NCI-H128 (cell line): Measurements from ENCODE around the gene LRP1B.

ENCODE experiments used
- DNase-seq: peaks from one replicate; lab custom pipeline; 2025; ENCODE audit not compliant: unreplicated experiment; lab: John Stamatoyannopoulos, UW

Gene LRP1B

DNA sequence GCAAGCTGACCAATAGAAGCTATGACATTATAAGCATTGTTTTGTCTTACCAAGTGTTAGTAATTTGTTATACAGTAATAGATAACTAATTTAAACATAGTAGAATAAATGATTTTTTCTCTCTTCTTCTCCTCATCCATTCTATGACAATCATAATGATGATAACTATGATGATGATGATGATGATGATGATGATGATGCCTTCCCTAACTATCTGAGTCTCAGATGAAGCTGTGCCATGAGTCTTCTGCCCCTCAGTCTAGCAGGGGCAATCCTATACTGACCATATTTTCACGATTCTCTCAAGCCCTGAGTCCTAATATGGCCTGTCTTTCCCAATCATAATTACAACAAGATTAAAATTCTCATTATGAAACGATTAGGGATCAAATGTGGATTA is 1369.0 kb downstream of the LRP1B start:
- DNase-seq = no peak

DNA sequence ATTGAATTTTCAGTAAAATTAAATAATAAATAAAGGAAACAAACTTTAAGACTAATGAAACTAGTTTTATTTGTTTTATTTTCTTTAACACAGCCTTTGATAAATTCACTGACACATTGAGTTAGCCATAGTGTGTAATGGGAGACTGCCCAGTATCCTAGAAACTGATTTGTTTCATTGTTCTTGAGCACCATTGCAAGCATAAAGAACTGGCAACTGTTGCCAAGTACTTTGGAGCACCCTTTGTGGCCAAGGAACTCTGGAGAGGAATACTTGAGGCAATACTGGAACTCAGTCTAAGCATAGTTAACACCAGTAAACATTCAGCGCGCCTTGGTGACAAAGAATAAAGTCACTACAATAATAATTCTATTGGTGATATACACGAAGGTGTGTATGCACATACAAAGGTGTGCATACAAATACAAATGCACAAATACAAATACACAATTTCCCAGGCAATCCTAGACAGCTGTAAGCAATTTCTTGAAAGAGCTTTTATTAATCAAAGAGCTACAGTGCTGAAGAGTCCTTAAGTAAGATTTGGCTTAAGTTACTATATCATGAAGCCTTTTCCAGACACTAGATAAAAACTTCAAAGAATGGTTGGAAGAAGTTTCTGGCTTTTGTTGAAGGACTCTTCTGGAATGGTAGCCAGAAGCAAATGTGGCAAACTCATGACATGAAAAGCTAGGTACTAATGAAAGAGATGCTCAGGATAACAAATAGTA is 1371.2 kb downstream of the LRP1B start:
- no peak for DNase-seq

DNA sequence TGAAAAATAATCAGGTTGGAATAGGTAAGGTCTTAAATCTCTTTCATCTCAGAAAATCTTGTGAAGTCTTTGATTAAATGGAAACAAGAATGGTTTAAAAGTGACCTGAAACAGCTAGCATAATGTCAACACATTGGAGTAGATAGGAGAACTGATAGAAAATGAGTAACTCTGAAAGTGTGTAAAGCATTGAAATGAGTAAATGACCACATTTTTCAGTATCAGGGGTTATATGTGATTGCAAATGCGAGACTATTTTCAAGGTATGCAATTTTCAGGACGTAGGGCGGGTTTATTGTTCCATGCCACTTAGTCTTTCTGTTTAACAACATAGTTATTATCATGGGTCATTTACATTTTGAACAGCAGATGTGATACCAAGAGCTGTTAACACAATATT is 1383.2 kb downstream of the LRP1B start:
- no peak for DNase-seq

DNA sequence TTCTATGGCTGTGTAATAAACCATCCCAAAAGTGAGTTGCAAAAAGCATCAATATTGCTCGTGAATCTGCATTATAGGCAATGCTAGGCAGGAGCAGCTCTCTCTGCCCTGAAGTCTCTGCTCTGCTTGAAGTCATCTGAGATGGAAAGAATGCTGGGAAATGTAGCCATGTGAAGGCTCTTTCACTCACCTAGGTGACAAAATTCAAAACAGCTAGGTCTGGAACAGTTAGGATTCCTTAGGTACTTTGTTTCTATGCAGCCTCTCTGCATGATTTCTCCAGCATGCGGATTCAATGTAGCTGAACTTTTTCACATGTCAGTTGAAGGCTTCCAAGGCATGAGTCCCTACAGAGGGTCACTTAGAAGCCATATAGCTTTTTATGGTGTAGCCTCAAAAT is 1383.7 kb downstream of the LRP1B start:
- DNase-seq = no peak

DNA sequence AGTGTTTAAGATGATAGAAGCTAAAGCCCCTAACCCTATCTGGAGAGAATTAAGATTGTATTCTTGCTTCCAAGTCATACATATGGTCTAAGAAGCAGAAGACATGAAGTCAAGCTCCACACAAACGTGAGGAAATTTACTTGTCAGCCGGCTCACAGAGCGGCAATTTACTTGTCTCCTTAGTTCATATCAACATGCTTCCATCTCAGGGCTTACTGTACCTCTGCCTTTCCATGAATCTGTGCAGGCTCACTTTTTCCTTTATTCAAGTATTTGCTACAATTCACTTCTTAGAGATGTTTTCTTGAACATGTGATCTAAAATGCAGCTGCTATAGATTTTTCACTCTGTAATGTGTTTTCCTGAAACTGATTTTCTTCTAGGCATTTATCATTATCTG is 1386.4 kb downstream of the LRP1B start:
- DNase-seq = no peak

DNA sequence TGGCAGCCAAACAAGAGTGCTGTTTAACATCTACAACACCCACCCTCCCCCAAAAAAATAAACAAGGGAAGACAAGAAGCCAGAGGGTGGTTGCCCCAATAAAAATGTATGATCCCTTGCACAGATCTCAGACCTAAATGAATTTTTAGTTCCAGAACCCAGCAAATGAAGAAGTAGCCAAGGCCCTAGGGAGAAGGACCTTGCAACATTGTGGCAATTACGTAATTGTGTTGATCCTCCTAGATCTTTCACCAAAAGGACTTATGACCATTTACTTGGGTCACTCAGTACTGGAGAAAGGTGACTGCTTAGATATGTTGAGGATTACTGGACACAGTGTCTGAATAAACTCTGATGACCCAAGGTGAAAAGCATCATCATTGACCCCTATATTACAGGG is 1393.8 kb downstream of the LRP1B start:
- no peak for DNase-seq

DNA sequence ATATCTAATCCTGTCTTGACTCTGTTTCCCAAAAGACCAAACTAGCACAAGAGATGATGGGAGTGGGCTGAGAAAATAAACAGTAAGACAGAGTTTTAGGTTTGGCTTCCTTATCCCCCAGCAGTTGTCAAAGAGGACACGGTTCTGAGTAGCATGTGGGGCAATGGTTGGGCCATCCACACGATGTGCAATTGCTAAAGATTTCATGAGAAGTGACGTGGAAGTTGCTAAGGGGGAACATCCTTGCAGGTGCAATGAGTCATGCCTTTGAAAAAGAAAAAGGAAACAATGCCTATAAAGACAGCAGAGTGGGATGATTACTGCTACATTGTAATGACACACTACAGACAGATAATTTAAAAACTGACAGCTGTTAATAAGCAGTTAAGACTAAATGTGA is 1395.8 kb downstream of the LRP1B start:
- no peak for DNase-seq

DNA sequence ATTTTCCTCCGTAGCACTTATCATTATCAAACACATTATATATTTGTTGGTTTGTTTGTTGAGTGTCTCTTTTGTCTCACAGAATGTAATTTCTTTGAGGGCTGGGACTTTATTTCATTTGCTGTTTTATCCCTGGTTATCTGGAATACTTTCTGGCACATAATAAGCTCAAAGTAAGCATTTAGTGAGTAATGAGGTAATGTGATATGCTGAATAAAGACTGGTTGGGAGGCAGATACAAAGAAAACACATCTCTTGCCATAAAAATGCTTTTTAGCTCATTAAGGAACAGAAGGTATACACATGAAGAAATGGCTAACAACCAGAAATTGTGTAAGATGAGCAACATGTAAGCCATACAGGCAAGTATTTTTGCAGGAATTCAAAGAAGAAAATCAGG is 1411.8 kb downstream of the LRP1B start:
- no peak for DNase-seq

DNA sequence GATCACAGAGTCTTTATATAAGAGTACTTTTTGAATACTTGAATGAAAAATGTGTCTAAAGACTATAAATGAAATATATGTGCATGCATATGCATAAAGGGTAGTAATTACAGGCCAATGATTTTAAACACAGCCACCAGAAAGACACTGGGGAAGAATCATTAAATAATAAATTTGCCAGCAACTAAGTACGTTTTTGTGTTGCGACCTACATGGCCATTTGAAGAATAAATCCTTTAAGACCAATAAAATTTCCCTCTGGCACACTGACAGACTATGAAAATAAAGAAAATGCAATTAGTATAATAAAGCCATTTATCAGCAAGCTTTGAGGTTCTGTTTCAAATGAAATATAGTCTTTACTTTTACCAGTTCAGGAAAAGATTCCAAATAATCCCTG is 1413.3 kb downstream of the LRP1B start:
- no peak for DNase-seq

DNA sequence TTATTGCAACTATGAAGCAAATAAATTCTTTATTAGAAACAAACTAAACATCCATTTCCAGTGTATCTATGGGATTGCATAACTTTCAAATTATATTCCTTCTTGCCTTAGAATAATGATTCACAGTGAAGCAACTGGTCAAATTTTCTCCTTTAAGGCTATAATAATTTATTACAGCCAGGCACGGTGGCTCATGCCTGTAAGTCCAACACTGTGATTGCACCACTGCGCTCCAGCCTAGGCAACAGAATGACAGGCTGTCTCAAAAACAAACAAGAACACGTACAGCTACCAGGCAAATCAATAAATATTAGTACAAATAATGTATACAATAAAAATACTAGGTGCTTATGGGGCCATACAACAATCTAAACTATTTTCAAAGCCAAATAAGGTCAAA is 1416.2 kb downstream of the LRP1B start:
- DNase-seq = no peak

DNA sequence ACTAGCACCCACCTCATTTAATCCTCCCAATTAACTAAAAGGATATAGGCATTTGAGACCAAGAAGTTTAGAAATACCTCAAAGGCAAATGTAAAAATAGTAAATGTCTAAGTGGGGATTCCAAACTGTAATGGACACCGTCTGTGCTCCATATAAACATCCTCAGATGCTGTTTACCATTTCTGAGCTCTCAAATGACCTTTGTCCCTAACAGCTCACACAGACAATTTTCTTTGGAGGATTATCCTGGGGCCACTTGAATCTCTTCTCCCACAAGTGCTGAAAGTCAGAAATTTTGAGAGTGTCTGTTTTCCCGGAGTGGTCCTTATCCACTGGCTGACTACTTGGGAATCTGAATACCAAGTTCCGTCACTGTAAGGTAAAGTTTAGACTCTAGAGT is 1418.9 kb downstream of the LRP1B start:
- no peak for DNase-seq

DNA sequence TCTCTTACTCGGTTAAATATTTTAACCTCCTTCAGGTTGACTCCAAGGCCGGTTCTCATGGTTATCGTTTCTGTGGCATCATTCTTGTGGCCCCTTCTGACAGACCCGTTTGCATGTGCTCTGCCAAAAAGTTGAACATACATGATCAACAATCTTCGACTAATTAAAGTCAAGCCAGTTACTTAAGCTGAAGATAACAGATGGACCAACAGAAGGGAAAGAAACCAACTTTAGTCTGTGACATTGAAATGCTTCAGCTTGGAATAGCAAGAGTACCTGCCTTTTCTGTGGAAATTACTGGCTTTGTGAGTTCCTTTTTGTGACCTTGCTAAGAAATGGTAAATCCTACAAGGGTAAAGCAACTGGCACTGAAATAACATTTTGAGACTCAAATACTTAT is 1429.1 kb downstream of the LRP1B start:
- DNase-seq = no peak

DNA sequence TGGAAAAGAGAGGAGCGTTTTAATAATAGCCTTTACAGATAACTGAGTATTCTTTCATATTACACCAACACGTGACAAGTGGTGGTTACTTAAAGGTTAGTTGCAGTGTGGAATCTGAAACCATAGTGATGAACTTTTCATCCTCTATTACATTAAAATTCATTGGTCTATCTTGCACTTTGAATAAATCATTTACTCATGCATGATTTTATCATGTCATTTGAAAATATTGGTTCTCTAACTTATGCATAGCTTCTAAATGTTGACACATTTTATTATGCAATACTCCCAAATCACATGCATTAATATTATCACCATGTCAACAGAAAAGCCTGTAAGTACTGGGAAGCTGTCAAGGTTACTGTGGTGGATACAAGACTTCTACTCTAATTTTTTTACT is 1432.2 kb downstream of the LRP1B start:
- no peak for DNase-seq

DNA sequence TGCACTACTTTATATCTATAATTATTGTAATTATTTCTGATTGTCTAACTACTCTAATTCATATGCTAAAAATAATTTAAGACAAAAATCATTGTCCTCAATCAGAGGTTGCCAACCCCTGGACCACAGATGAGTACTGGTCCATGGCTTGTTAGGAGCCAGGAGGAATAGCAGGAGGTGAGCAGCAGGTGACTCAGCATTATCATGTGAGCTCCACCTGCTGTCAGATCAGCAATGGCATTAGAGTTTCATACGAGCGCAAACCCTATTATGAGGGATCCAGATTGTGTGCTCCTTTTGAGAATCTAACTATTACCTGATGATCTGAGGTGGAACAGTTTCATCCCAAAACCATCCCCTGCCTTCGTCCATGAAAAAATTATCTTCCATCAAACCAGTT is 1434.4 kb downstream of the LRP1B start:
- no peak for DNase-seq

DNA sequence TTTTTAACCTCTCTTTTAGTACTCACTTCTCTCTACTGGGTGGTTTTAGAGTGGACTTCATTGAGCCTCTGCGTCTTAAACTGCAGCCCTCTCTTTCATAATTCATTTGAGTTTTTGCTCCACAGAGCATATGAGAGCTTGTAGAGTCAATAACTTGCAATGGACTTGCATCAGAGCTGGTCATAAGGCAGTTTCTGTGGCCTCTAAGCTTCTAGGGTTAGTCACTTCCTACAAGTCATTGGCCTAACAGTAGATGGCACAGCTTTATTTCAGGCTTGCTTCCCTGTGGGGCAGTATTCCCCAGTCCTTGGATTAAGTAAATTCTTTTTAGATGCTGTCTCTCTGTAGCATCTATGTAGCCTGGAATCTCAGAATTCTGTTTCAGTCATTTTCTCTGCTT is 1435.7 kb downstream of the LRP1B start:
- no peak for DNase-seq

DNA sequence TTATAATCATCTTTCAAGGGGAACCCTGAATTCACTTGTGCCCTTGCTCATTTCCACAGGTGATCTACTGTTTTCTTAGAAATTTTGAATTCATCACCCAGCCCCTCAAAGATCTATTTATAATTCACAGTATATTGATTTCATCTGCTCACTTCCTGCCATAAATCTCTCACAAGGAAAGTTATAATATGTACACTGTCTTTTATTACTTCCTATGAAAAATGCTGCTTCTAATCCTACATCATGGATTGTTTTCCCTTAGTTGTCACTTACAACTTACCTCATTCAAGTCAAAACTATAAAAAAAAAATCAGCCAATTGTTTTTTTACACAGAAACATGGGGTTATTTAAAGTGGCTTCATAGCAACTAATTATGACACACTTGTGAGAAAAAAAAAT is 1443.0 kb downstream of the LRP1B start:
- DNase-seq = no peak

DNA sequence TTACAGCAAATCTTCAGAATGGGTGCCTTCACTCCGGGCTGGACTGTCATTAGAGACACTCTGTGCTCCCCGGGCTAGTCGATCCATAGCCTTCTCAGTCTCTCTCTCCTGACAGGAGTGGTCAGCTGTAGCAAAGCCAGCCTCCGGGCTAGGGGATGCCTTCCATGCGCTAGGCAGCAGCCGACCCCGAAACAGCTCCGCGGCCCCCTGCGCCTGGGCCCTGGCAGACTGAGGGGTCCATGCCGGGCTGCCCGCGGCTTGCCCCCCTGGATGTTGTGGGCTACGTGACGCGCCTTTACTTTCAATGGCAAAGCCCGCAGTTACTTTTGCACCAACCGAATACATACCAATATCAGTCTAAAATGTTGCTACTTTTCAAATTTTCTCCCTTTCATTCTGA is 1447.2 kb downstream of the LRP1B start:
- no peak for DNase-seq

DNA sequence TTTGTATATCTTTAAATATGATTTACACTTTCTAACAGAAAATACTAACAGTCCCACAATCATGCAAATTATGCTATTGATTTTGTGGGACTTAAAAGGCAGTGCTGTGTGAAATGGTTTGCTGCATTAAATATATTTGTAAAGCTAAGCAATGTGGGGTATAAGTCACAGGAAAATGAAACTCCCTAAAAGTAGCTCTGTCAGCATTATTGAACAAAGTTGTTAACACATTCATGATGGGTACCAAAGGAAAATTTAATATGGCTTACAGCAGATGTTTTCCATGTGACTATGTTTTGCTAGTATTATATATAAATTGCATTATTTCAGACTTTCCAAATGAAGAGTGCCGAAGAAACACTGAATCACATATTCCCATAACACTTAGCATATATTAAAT is 1450.0 kb downstream of the LRP1B start:
- no peak for DNase-seq

DNA sequence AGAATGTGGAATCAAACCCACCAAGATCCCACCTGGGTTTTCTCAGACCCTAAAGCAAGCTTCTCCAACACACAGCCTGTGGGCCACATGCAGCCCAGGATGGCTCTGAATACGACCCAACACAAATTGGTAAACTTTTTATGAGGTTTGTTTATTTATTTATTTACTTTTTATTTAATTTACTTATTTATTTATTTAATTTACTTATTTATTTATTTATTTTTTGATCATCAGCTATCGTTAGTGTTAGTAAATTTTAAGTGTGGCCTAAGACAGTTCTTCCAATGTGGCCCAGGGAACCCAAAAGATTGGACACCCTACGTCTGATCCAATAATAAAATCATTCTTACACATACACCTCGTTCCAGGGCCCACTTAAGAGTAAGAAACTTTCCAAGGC is 1451.1 kb downstream of the LRP1B start:
- no peak for DNase-seq

DNA sequence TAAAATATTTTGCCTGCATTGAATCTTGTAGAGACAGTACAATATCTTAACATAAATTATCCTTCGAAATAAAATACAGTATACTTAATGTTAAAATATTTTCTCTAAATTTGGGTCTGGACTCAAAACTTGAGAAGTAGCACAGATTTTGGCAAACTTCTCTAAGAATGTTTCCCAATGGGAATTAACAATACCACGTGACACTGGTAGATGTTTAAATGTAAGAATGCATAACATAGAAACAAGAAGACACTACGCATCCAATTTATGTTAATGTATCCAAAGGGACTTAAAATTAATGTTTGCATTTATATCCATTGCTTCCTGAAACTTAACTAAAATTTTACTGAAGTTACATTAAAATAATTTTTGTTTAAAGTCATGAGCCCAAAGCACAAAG is 1460.9 kb downstream of the LRP1B start:
- no peak for DNase-seq

DNA sequence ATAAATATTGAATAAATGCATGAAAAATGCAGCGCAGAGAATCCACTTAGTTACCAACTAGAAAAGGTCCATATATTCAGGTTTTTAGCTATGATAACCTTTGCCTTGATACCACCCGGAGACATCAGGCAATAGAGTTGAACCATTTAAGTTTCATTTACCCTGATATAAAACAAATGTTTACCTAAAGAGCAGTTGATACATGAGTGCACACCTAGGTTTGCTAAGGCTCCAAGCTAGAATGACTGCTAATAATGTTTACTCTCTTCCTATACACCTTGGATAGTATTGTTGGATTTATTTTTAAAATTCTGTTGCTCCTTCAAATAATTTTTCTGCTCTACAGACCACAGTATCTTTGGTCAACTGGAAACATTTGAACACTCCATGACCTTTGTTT is 1463.6 kb downstream of the LRP1B start:
- no peak for DNase-seq

DNA sequence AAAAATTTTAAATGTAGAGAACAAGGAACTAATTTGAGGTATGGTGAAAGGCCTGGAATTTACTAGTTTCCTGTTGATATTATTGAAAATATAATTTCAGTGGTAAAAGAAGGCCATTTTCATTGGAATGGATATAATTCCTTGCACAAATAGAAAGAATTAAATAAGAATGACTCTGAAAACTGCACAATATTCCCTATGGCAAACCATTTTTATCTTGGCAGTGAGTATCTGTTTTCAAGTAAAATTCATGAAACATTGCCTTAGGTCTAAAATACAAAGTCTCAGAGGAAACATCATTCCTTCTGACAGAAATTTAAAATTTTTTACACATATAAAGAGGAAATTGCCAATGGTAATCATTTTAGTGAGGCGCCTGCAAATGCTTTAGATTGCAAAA is 1468.3 kb downstream of the LRP1B start:
- no peak for DNase-seq
